NCI-H524 treated with DMSO at 0.1 percent for 48 hours (cell line): ENCODE measurements around the gene TYW3.

Experiments
- DNase-seq: peaks from one replicate; lab custom pipeline; 2025; lab: John Stamatoyannopoulos, UW

TYW3 gene, protein sequence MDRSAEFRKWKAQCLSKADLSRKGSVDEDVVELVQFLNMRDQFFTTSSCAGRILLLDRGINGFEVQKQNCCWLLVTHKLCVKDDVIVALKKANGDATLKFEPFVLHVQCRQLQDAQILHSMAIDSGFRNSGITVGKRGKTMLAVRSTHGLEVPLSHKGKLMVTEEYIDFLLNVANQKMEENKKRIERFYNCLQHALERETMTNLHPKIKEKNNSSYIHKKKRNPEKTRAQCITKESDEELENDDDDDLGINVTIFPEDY

GRCh38 chr1:74732960-74733603 is at the start of gene TYW3, which contains the start of gene CRYZ:
TSS of gene TYW3 (plus strand) at chr1:74733152. CDS start at chr1:74733245, 93 bp downstream.
TSS of gene CRYZ (minus strand) at chr1:74733050. CDS start at chr1:74724821, 8,229 bp downstream.
- DNase-seq: peak; percentile 39

GRCh38 chr1:74683656-74684055 is 49.3 kb upstream of the TYW3 start:
- DNase-seq: no peak

- DNase-seq: no peak
Measured at GRCh38 chr1:74684301-74684700, 48.7 kb upstream of the TYW3 start.

GRCh38 chr1:74686928-74687327 is 46.0 kb upstream of the TYW3 start:
- DNase-seq: peak; percentile 16

GRCh38 chr1:74689621-74690363 is 43.2 kb upstream of the TYW3 start:
- no peak for DNase-seq

DNA sequence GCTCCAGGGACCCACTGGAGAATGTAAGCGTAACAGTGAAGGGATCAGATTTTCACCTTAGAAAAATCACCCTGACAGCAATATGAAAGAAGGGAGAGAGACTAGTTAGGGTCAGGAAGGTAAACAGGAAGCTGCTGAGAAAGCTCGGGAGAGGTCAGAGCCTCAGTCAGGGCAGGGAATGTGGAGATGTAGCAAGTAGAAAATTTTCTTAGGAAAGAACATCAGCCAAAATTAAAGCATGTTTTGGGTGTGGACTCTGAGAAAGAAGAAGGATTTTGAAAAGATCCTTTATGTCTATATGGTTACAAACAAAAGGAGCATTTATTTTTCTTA is 42.6 kb upstream of the TYW3 start:
- no peak for DNase-seq

DNA sequence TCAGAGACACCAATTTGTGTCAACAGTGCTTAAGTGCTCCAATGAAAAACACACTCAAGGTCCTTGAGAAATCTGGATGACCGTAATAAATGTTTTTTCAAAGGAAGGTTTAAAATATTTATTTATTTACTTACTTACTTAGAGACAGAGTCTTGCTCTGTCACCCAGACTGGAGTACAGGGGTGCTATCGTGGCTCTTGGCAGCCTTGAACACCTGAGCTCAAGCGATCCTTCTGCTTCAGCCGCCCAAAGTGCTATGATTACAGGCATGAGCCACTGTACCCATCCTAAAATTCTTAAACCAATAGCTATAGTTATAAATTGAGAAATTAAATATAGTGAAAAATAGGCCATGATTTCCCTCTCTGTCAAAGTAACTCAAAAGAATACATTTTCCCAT is 42.0 kb upstream of the TYW3 start:
- DNase-seq: no peak

DNA sequence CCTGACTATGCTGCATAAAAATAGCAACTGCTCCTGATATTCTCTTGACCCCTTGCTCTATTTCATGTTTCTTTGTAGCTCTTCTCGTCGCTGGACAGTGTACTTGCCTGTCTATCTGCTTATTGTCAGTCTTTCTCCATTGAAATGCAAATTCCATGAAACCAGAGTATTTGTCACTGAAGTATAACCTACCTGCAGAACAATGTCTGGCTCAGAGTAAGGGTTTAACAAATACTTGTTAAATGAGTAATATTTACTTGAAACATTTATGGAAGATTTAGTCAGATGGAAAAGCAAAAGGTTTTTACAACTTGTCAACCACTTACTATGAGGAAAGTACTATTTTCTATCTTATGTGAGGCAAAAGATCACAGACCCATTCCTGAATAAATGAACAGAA is 39.5 kb upstream of the TYW3 start:
- no peak for DNase-seq

DNA sequence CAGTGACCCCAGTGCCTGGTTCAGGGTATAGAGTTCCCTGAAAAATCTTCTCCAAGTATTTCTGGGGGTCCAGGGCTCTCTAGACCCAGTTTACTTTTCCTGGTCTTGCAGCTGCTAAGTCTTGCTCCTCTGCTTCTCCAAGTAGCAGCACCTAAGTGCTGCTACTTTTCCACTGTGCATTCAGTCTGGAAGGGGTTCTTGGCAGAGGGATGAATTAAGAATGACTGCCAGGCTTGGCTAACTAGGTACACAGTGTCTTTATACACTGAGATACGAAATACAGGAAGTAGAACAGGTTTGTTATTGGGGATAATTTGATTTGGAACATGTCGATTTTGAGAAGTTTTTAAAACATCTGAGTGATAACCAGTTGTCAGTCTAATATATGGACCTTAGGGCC is 35.1 kb upstream of the TYW3 start:
- DNase-seq: no peak

- no peak for DNase-seq
Measured at GRCh38 chr1:74699331-74699730, 33.6 kb upstream of the TYW3 start.

- no peak for DNase-seq
Measured at GRCh38 chr1:74703386-74704182, 29.4 kb upstream of the TYW3 start.

DNA sequence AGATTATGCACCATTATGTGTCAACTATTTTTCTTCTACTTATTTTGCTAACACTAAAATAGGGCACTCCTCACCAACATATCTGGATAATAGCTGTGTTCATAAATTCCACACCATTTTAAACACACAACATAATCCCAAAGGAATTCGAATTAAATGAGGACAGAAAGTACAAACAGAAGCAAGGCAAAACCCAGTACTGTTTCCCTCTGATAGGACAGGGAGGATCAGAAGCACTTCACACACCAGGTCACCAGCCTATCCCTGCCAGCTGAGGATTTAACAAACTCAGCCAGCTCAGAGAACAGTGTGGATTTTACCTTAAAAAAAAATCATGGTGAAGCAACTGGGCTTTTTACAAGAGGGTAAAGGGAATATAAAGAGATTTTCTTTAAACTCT is 20.1 kb upstream of the TYW3 start:
- DNase-seq: no peak

DNA sequence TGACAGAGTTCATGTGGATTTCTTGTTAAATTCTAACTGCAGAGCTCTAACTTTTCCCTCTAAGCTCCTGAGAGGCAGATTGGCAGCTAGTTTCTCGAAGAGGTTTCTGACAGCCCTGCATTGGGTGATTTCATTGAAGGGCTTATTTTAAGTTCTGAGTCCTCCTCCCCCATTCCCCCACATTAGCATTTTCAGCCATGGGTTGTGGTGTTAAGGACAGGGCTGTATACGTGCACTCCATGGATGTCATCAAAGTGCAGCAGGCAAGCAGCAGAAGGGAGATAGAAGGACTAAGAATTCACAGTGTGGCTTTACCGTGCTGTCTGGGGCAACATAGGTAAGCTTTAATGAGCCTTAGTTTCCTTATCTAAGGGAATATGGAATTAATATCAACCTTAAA is 19.1 kb upstream of the TYW3 start:
- DNase-seq: no peak

GRCh38 chr1:74714429-74715235 is 18.3 kb upstream of the TYW3 start:
- no peak for DNase-seq

GRCh38 chr1:74715236-74715502 is 17.8 kb upstream of the TYW3 start:
- no peak for DNase-seq

DNA sequence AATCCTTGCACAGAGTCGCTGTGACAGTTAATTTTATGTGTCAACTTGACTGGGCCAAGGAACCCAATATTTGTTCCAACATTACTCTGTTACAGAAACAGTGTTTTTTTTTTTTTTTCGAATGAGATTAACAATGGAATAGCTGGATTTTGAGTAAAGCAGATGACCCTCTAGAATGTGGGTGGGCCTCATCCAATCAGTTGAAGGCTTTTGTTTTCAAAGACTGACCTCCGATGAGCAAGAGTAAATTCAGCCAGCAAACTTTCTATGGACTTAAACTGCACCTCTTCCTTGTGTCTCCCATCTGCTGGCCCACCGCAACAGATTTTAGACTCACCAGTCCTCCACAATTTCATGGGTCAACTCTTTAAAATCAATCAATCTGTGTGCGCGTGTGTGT is 17.1 kb upstream of the TYW3 start:
- DNase-seq: no peak

DNA sequence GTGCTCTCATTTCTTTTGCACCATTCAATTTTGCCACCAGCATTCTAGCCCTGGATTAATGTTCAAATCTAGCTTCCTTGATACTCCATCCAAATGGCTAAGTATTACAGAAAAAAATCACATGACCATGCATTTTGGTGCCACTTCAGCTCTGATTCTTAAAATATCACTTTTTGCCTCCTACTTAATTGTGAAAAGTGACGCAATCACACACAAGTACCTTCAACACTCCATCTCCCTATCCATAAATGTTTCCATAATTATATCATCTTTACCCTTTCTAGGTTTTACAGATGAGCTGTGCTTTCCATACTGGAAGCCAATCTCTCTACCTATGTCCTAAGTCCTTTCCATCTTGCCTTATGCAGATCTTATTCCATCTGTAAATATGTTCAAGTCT is 16.1 kb upstream of the TYW3 start:
- no peak for DNase-seq

GRCh38 chr1:74717626-74718025 is 15.3 kb upstream of the TYW3 start:
- DNase-seq: no peak

- no peak for DNase-seq
Measured at GRCh38 chr1:74726063-74726462, 6.9 kb upstream of the TYW3 start.

- no peak for DNase-seq
Measured at GRCh38 chr1:74728736-74729135, 4.2 kb upstream of the TYW3 start.

DNA sequence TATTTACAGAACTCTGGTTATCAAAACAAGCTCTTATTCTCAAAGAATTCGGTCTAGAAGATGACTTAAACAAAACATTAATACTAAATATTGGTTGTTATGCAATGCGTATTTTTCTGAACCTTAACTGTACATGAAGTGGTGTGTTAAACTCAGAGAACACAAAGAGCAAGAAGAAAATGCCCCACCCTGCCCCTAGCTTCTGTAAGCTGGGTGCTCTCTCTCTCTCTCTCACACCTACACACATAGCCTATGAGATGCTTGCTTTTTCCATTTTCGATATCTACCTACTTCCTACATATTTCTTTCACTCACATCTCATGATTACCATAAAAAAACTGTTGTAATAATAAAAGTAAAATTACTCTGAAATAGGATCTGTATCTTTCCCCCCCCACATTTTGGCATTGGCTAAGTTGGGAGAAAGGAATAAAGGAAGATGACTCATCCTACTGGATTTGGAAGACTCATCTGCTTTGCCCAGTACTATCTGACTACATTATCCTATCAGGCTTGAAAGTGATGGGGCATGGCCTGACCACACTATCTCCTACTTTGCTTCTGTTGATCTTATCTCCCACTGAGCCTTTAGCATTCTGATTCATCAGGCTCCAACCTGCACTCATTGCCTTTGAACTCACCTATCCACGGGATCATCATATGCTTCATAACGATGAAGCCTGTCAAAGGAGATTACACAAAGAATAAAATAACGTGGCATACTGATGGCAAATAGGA is 3.0 kb upstream of the TYW3 start:
- no peak for DNase-seq
